B cell (primary cell): ENCODE measurements around the gene USP6. TPM values are rescaled to one million over a fixed set of nuclear protein-coding genes. Genes with fewer than 3 reads are reported as not detected.

Experiments used
- ATAC-seq: fragments of 200-7000 bp; cut with Tn5 transposase; one replicate; pipeline ENCODE4 v1.10.0; 2021; ENCODE audit warnings: low read depth, mild to moderate bottlenecking, moderate number of reproducible peaks, moderate library complexity
- CTCF ChIA-PET: fragments of 350-600 bp; sonication (Branson Sonifier 250); formaldehyde crosslinking; loops from one replicate; lab custom pipeline; 2021; ENCODE audit warnings: antibody characterized with exemption, inconsistent platforms; lab: Charles Lee
- POLR2A ChIA-PET: fragments of 350-600 bp; sonication (Branson Sonifier 250); formaldehyde crosslinking; loops from one replicate; lab custom pipeline; 2021; ENCODE audit warnings: antibody characterized with exemption; lab: Charles Lee
- DNase-seq: peaks from one replicate; pipeline ENCODE4 v3.0.0; 2013
- H2AFZ ChIP-seq: 2 replicates; pipeline ENCODE4 v1.6.1; 2012; ENCODE audit warnings: mild to moderate bottlenecking, low read depth, low read length; ENCODE audit not compliant: insufficient read depth, poor library complexity, severe bottlenecking
- H3K27ac ChIP-seq, 2 donors: 1 replicate in 1 of 2; 2 replicates in 1 of 2; pipeline ENCODE4 v1.5.1; 2012 to 2013; ENCODE audit warnings: low read length in 2 of 2, mild to moderate bottlenecking in 2 of 2, moderate library complexity in 1 of 2
- H3K27me3 ChIP-seq, 4 experiments: fragments of 200-600 bp in 1 of 4; sonication (generic) in 1 of 4; replicated peaks in 1 of 4; 1 replicate in 2 of 4; 2 replicates in 2 of 4; pipeline versions ENCODE4 v1.6.1 to v1.7.0; 2013 to 2016; ENCODE audit warnings: low read length in 3 of 4, mild to moderate bottlenecking in 2 of 4, mixed read lengths in 1 of 4, moderate library complexity in 1 of 4; ENCODE audit not compliant: insufficient read depth in 4 of 4, control insufficient read depth in 3 of 4; ENCODE audit errors: control extremely low read depth in 1 of 4
- H3K36me3 ChIP-seq, 2 experiments: replicated peaks in 1 of 2; 1 replicate in 1 of 2; 2 replicates in 1 of 2; pipeline versions ENCODE4 v1.6.1 to v1.7.1; 2013; ENCODE audit warnings: low read length in 1 of 2; ENCODE audit not compliant: insufficient read depth in 2 of 2, control insufficient read depth in 1 of 2; ENCODE audit errors: control extremely low read depth in 1 of 2, extremely low read depth in 1 of 2
- H3K4me1 ChIP-seq, 2 donors: fragments of 200-600 bp in 1 of 2; sonication (generic) in 1 of 2; 1 replicate in 1 of 2; 2 replicates in 1 of 2; pipeline versions ENCODE4 v1.5.1 to v1.6.1; 2013 to 2017; ENCODE audit warnings: low read length in 2 of 2; ENCODE audit not compliant: control insufficient read depth in 2 of 2, insufficient read depth in 2 of 2
- H3K4me2 ChIP-seq: replicated peaks from 2 replicates; pipeline ENCODE3; 2012; ENCODE audit warnings: mild to moderate bottlenecking, low read depth, low read length; ENCODE audit not compliant: poor library complexity, severe bottlenecking
- H3K4me3 ChIP-seq, 5 experiments: fragments of 200-600 bp in 1 of 5; sonication (generic) in 1 of 5; 1 replicate in 3 of 5; 2 replicates in 2 of 5; pipeline versions ENCODE4 v1.5.1 to v1.7.0; 2011 to 2016; ENCODE audit warnings: low read length in 4 of 5, mild to moderate bottlenecking in 4 of 5, low read depth in 2 of 5, control low read depth in 1 of 5, moderate library complexity in 1 of 5; ENCODE audit not compliant: insufficient read depth in 1 of 5; ENCODE audit errors: control extremely low read depth in 1 of 5, extremely low read depth in 1 of 5
- H3K79me2 ChIP-seq: fragments of 200-600 bp; sonication (generic); one replicate; pipeline ENCODE4 v1.6.0; 2016; ENCODE audit warnings: low read length; ENCODE audit not compliant: control insufficient read depth, insufficient read depth
- H3K9ac ChIP-seq: fragments of 200-600 bp; sonication (generic); 2 replicates; pipeline ENCODE4 v1.6.1; 2017; ENCODE audit warnings: mild to moderate bottlenecking, low read length, moderate library complexity
- H3K9me3 ChIP-seq, 3 donors: one replicate each; pipeline versions ENCODE4 v1.6.1 to v1.7.1; 2013; ENCODE audit warnings: low read length in 2 of 3; ENCODE audit not compliant: control insufficient read depth in 2 of 3, insufficient read depth in 1 of 3; ENCODE audit errors: control extremely low read depth in 1 of 3
- H4K20me1 ChIP-seq: 2 replicates; pipeline ENCODE4 v1.6.0; 2012; ENCODE audit warnings: mild to moderate bottlenecking, low read length; ENCODE audit not compliant: insufficient read depth, control insufficient read depth, poor library complexity, severe bottlenecking
- H3K27ac Mint-ChIP-seq: one replicate; pipeline ENCODE4 v1.8.0; 2021; ENCODE audit warnings: mixed read lengths
- H3K27me3 Mint-ChIP-seq: one replicate; pipeline ENCODE4 v1.8.0; 2021; ENCODE audit warnings: mixed read lengths
- H3K4me1 Mint-ChIP-seq: one replicate; pipeline ENCODE4 v1.8.0; 2021; ENCODE audit warnings: mixed read lengths
- H3K4me3 Mint-ChIP-seq: one replicate; pipeline ENCODE4 v1.8.0; 2021; ENCODE audit warnings: mixed read lengths
- H3K9me3 Mint-ChIP-seq: one replicate; pipeline ENCODE4 v1.8.0; 2022; ENCODE audit warnings: mixed read lengths; ENCODE audit not compliant: insufficient read depth
- CTCF ChIP-seq: fragments of 200-600 bp; IDR thresholded peaks from one replicate; pipeline ENCODE4 v1.8.0; 2022; ENCODE audit warnings: antibody characterized with exemption, mild to moderate bottlenecking
- EZH2 ChIP-seq: IDR thresholded peaks from 2 replicates; pipeline ENCODE4 v1.6.1; 2012; ENCODE audit warnings: borderline replicate concordance, low read depth, mild to moderate bottlenecking, moderate library complexity, low read length; ENCODE audit not compliant: insufficient read depth, poor library complexity, severe bottlenecking
- WGBS: methylation state at CpG from one replicate; pipeline ENCODE4 v1.1.5; 2013; ENCODE audit warnings: missing lambda C conversion rate; ENCODE audit not compliant: insufficient coverage; 5-methylcytosine and 5-hydroxymethylcytosine counted together
- intact Hi-C: fragments of 100-400 bp; cut with micrococcal nuclease; formaldehyde crosslinking; loops from one replicate; pipeline ENCODE4 v1.10.0; 2022
- polyA plus RNA-seq: library from polyadenylated mRNA; depleted of rRNA; stranded (reverse); fragments of >200 nt; gene quantifications from 2 replicates; pipeline ENCODE4 v1.2.3, GENCODE V29; 2012
- total RNA-seq, 2 donors: library from RNA; stranded (reverse); fragments of 120-200 nt in 1 of 2; gene quantifications; 1 replicate in 1 of 2; 2 replicates in 1 of 2; pipeline versions ENCODE4 v1.2.3 to v1.2.4, GENCODE V29; 2013 to 2022

The USP6 gene
- total and polyA plus RNA-seq, 2 donors (not counting 1 experiment from before 2014, with no cell fraction given) = 0.36 to 0.47 TPM

- Mint-ChIP-seq H3K27ac (peak overlapping the region; percentile 93), H3K27me3 (no peaks in the 10 kb centered on the region), H3K9me3 (no peaks in the 10 kb centered on the region), H3K4me1 (peaks cover 75% of the 10 kb centered on the region), H3K4me3 (peak overlapping the region; percentile 74)
- DNase-seq (peak; percentile 62), ATAC-seq (peak; percentile 65)
- TF ChIP-seq CTCF (no peak), EZH2 (no peak)
- peak overlapping the region; percentile 91 for H3K27ac ChIP-seq
- POLR2A ChIA-PET = interaction anchor here (0.5 to 2.0 kb wide), 9 partner anchors 8 to 43 kb away, joined by 3 to 11 read pairs (median 6); partner anchors contain the start of gene SCIMP
- CTCF ChIA-PET = interaction anchor here (0.7 to 5.2 kb wide), 10 partner anchors 10 to 38 kb away, joined by 3 to 38 read pairs (median 6); partner anchors contain the start of gene SCIMP
- H3K4me1 ChIP-seq = peaks cover 64 to 80% of the 10 kb centered on the region in 2 donors
- intact Hi-C loops = loop anchor here (1.0 to 2.0 kb wide), 4 partner anchors 11 to 24 kb away; partner anchors contain the start of gene SCIMP
- H3K79me2 ChIP-seq = peaks cover 22% of the 10 kb centered on the region
- H3K9ac ChIP-seq = peak overlapping the region; percentile 9
- H3K36me3 ChIP-seq = peaks cover 7 to 62% of the 10 kb centered on the region in 2 experiments
- no peaks in the 10 kb centered on the region for H3K9me3 ChIP-seq
- peak overlapping the region in 1 of 5 experiments; percentile 4 for H3K4me3 ChIP-seq
- H3K27me3 ChIP-seq = no peaks in the 10 kb centered on the region
- peak overlapping the region; percentile 57 for H3K4me2 ChIP-seq
- no peaks in the 10 kb centered on the region for H4K20me1 ChIP-seq
- peak overlapping the region; percentile 58 for H2AFZ ChIP-seq
- WGBS = 11% methylated on average over 1 of the region's 8 CpGs
These were observed 94.9 kb downstream of the USP6 start for GRCh38 chr17:5210614-5211252.

GRCh38 chr17:5211458-5211857, 95.6 kb downstream of the USP6 start:
- Mint-ChIP-seq H3K4me1 (peaks cover 76% of the 10 kb centered on the region), H3K27ac (peak overlapping the region; percentile 93)

More at GRCh38 chr17:5211458-5211857, 95.6 kb downstream of the USP6 start:
- Mint-ChIP-seq H3K9me3 (no peaks in the 10 kb centered on the region), H3K4me3 (peak overlapping the region; percentile 74), H3K27me3 (no peaks in the 10 kb centered on the region)
- peaks cover 64 to 79% of the 10 kb centered on the region in 2 donors for H3K4me1 ChIP-seq
- peak overlapping the region; percentile 91 for H3K27ac ChIP-seq
- no peaks in the 10 kb centered on the region for H3K9me3 ChIP-seq
- no peak overlapping the region for H2AFZ ChIP-seq
- H3K79me2 ChIP-seq = peaks cover 25% of the 10 kb centered on the region
- CTCF ChIA-PET = interaction anchor here (0.7 to 5.2 kb wide), 8 partner anchors 9 to 37 kb away, joined by 3 to 38 read pairs (median 8); partner anchors contain the start of genes SCIMP and ZNF594
- 100% methylated on average over 1 of the region's 7 CpGs for WGBS
- H3K9ac ChIP-seq = no peak overlapping the region
- no peaks in the 10 kb centered on the region for H4K20me1 ChIP-seq
- H3K27me3 ChIP-seq = no peaks in the 10 kb centered on the region
- peak overlapping the region in 1 of 5 experiments; percentile 4 for H3K4me3 ChIP-seq
- intact Hi-C loops = loop anchor here (1.0 to 2.0 kb wide), 3 partner anchors 10 to 23 kb away; partner anchors contain the start of gene SCIMP
- peak; percentile 8 for ATAC-seq
- TF ChIP-seq CTCF (no peak), EZH2 (no peak)
- peak overlapping the region; percentile 57 for H3K4me2 ChIP-seq
- POLR2A ChIA-PET = interaction anchor here (0.5 to 2.1 kb wide), 13 partner anchors 9 to 838 kb away, joined by 3 to 11 read pairs (median 6); partner anchors contain the start of gene SCIMP
- peaks cover 7 to 66% of the 10 kb centered on the region in 2 experiments for H3K36me3 ChIP-seq
- DNase-seq = peak; percentile 35
